Erythroblast (primary cell): ENCODE measurements around the gene NEDD4L.

ENCODE experiments used
- GATA1 ChIP-seq: IDR thresholded peaks from 2 replicates; pipeline ENCODE4 v1.6.1; 2011; ENCODE audit warnings: low read depth, mild to moderate bottlenecking, control low read depth, low read length, moderate library complexity
- POLR2A ChIP-seq: IDR thresholded peaks from 2 replicates; pipeline ENCODE4 v1.6.1; 2011; ENCODE audit warnings: mild to moderate bottlenecking, low read length

DNA sequence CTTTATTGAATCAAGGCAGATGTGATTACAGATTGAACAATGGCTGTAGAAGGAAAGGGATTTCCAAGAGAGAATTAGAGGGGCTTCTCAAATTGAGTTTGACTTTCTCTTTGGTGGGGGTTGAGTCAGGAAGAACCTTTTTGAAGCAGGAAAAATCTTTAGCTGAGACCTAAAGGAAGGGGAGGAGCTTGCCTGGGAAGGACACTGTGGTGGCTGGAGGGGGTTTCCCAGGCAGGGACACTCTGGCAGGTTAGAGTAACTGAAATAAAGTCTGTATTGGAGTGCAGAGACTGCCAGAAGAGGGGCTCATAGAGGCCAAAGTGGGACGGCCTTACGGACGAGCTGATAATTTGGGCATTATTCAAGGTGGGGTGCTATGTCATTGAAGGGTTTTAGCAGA is 69.3 kb downstream of the NEDD4L start:
- TF ChIP-seq POLR2A (no peak), GATA1 (no peak)
